Subcutaneous adipose tissue (tissue), 4 donors: ENCODE measurements around the gene ITGB6. TPM values are rescaled to one million over a fixed set of nuclear protein-coding genes. Genes with fewer than 3 reads are reported as not detected.

ENCODE experiments used
- total RNA-seq, 4 donors: library from RNA; depleted of rRNA; stranded (reverse); fragments of >200 nt; gene quantifications; one replicate each; pipeline ENCODE4 v1.1.0, GENCODE V29; 2016
- TF ChIP-seq, protein P1 (sequence below): fragments of 450-650 bp; IDR thresholded peaks from one replicate; pipeline ENCODE4 v1.5.1; 2016; ENCODE audit warnings: low read depth, mild to moderate bottlenecking, control low read depth, antibody characterized with exemption, moderate library complexity

ITGB6 gene
- total RNA-seq, 4 donors from 2014 or later = not detected

GRCh38 chr2:160157861-160158829 is 41.9 kb downstream of the ITGB6 start:
- TF ChIP-seq, protein P1, sequence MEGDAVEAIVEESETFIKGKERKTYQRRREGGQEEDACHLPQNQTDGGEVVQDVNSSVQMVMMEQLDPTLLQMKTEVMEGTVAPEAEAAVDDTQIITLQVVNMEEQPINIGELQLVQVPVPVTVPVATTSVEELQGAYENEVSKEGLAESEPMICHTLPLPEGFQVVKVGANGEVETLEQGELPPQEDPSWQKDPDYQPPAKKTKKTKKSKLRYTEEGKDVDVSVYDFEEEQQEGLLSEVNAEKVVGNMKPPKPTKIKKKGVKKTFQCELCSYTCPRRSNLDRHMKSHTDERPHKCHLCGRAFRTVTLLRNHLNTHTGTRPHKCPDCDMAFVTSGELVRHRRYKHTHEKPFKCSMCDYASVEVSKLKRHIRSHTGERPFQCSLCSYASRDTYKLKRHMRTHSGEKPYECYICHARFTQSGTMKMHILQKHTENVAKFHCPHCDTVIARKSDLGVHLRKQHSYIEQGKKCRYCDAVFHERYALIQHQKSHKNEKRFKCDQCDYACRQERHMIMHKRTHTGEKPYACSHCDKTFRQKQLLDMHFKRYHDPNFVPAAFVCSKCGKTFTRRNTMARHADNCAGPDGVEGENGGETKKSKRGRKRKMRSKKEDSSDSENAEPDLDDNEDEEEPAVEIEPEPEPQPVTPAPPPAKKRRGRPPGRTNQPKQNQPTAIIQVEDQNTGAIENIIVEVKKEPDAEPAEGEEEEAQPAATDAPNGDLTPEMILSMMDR = no peak

DNA sequence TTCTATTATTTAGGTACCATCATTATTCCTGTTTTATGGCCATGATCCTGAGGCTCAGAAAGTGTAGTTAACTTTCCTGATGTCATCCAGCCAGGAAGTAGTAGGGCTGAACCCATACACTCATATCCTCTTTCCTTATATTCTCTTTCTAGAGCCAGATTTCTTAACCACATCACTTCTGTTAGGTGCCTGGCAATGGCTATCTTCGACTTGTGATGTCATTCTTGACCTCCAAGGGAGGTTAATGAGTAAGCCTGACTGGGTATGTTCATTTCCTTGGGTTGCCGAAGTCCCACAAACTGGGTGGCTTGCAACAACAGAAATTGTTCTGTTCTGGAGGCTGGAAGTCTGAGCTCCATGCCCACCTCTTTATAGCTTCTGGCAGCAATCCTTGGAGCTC is 43.4 kb downstream of the ITGB6 start:
- TF ChIP-seq, protein P1 = no peak

DNA sequence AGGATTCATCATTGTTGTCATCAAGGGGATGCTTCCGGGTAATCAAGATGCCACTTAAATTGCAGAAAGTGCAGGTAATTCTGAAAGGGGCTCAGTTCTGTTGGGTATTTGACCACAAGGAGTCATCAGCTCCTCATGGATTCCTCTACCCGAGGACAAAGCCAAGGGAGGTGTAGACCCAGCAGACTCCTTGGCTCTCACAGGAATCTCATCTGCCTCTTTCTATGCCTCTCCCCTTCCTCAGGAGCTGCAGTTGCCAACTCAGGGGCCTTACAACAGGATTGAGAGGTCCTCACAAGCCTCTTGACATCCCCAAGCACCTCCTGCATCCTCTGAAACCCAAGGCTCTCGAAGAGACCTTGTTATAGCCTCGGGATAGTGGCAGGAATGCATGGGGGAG is 44.0 kb downstream of the ITGB6 start:
- TF ChIP-seq, protein P1 = no peak

- TF ChIP-seq, protein P1 = no peak
Observed at GRCh38 chr2:160145471-160145870, 54.6 kb downstream of the ITGB6 start.

DNA sequence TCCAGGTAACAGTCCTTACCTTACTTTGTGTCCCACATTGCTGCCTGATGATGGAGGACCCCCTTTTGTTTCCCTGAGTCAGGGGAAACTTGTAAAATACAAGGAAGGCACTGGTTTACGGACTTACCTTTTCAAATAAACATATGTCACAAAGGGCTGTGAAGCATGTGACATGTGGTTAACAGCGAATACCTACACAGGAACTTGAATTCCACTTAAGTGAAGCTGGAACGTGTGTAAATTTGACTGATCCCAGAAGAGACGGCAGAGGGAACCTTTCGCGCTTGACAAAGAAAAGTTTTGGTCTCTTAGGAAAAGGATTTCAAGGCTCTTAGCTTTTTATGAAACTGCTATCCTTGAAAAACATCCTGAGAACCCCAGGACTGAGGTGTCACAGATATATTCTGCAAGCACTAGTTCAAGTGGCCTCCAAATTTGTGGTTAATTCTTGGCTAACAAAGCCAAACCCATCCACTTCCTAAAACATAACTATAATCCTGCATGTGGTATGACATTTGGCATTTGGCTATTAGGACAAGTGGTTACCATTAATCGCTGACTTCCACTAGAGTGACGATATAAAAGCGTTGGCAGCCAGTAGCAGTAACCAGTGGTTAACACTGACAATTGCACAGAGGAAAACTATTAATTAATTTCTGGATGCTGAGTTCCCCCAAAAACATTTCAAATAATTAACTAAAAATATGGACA is 55.6 kb downstream of the ITGB6 start:
- TF ChIP-seq, protein P1 = no peak

GRCh38 chr2:160142472-160142871 is 57.6 kb downstream of the ITGB6 start:
- TF ChIP-seq, protein P1 = no peak

DNA sequence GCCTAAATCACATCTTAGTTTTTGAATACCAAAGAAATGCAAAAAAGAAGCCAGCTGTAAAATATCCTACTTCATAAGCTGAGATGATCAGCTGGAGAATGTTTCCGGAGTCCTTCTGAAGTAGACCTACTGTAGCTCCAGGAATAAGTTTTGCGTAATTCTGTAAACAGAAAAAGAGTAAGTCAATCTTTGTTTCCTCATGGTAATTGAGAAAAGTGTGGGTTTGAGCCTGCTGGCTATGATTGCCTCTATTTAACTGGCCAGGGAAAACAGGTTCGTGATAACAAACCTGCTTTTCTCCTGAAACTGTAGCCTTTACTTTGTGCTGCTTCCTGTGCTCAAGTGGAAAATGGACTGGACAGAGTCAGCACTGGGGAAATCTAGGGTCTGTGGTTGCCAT is 58.2 kb downstream of the ITGB6 start:
- TF ChIP-seq, protein P1 = no peak
